ENCODE results near the gene SGF29.

DNA sequence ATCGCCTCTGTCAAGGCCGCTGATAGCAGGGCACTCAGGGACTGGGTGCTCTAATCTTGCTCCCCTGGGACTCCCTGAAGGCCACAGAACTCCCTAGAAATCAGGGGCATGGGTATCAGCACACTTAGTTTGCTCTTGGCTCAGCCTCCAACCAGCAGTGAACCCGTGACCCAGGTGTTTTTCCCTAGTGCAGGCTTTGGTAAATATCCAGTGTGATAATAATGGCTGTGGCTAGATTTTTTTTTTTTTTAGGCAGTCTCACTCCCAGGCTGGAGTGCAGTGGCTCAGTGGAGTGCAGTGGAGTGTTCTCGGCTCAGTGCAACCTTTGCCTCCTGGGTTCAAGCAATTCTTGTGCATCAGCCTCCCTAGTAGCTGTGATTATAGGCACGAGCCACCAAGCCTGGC lies 25.3 kb upstream of the SGF29 start:
- TF ChIP-seq EZH2phosphoT487 (IDR thresholded peaks at IDR 0.05; ENCODE audit: borderline replicate concordance, low read length): no peak
- TF ChIP-seq CTCF (conservative IDR thresholded peaks at IDR 0.05; ENCODE audit: low read depth, low read length): no peak
